Gastrocnemius medialis (tissue), 4 donors: Measurements from ENCODE around the gene LAMP1.

Experiments
- CTCF ChIP-seq, 5 experiments: fragments of 450-650 bp in 3 of 5; fragments of 200-600 bp in 2 of 5; sonication (generic) in 2 of 5; IDR thresholded peaks in 4 of 5; conservative IDR thresholded peaks in 1 of 5; 1 replicate in 4 of 5; 2 replicates in 1 of 5; pipeline ENCODE4 v1.5.1; 2016 to 2019; ENCODE audit warnings: antibody characterized with exemption in 5 of 5, mild to moderate bottlenecking in 3 of 5, moderate library complexity in 3 of 5
- POLR2A ChIP-seq, 2 donors: fragments of 450-650 bp; IDR thresholded peaks; one replicate each; pipeline ENCODE4 v1.6.1; 2017; ENCODE audit warnings: antibody characterized with exemption in 2 of 2, mild to moderate bottlenecking in 2 of 2, moderate library complexity in 2 of 2

DNA sequence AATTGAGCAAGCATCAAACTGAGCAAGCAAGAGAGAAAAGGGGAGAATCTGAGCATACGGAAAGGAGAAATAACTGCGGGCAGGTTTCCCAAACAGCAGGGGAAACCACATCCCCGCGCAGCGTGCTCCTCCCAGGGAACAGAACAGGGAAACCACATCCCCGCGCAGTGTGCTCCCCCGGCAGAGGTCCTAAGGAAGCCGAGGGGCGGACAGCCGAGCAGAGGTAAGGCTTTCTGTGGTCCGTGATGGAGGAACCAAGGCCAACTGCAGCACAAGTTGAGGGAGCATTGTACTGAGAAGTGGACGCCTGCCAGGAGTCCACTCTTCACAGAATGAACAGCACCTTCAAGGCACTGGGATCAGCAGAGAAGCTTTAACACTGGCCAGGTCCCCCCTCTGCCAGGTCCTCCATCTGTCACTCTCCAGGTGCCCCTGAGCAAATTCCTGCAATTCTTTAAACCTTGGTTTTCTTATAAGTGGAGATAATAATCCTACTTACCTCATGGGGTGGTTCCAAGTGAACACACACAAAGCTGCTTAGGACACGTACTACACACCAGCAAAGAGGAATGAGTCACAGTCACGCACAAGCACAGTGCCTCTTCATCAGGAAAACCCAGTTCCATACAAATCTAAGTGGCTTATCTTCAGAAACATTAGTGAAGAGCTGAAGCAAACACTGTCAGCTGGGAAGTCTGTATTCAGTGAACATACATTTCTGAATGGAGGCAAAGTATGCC is 23.0 kb upstream of the LAMP1 start:
- no peak for TF ChIP-seq POLR2A (IDR thresholded peaks at IDR 0.05)
- TF ChIP-seq CTCF (IDR thresholded peaks at IDR 0.05 in 4 of 5, conservative IDR thresholded peaks at IDR 0.05 in 1 of 5): no peak
